Measurements from ENCODE around the gene NFKB2.

DNA sequence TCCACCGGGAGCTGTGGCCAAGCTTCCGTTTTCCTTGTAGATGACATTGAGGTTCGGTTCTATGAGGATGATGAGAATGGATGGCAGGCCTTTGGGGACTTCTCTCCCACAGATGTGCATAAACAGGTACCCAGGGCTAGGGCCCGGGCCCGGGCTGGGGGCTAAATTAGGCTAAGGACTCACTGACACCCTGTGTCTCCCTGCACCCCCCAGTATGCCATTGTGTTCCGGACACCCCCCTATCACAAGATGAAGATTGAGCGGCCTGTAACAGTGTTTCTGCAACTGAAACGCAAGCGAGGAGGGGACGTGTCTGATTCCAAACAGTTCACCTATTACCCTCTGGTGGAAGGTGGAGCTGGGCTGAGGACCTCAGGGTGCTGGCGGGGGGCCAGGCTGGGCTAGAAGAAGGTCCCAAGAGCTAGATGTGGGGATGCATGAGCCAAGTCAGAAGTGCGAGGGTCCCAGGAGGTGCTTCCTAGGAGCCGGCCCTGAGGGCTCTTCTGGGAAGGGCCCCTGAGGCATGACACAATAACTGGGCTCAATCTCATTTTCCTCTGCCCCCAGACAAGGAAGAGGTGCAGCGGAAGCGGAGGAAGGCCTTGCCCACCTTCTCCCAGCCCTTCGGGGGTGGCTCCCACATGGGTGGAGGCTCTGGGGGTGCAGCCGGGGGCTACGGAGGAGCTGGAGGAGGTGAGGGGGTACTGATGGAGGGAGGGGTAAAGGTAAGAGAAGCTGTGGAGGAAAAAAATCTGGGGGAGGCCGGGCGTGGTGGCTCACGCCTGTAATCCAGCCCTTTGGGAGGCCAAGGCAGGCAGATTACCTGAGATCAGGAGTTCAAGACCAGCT lies 2.9 kb downstream of the NFKB2 start:
- TF ChIP-seq GATA2 (IDR thresholded peaks at IDR 0.05; ENCODE audit: low read depth, low read length) (no peak), GATA3 (IDR thresholded peaks at IDR 0.05; ENCODE audit: low read depth, low read length) (no peak)
